Left lung (tissue), 10 donors: ENCODE data around the gene ZNF205. TPM values are rescaled to one million over a fixed set of nuclear protein-coding genes. Genes with fewer than 3 reads are reported as not detected.

Experiments
- ATAC-seq: fragments of 200-7000 bp; cut with Tn5 transposase; one replicate; pipeline ENCODE4 v1.9.1; 2020; ENCODE audit warnings: moderate library complexity
- DNase-seq, 4 donors: peaks; one replicate each; pipeline ENCODE4 v3.0.0-alpha.2; 2013 to 2020
- H3K27ac ChIP-seq, 2 donors: fragments of 200-600 bp; sonication (generic) in 1 of 2; one replicate each; pipeline versions ENCODE4 v1.5.0 to v1.8.0; 2020 to 2021
- H3K27me3 ChIP-seq, 2 donors: fragments of 200-600 bp; sonication (generic) in 1 of 2; one replicate each; pipeline versions ENCODE4 v1.5.0 to v1.8.0; 2020 to 2021
- H3K36me3 ChIP-seq, 2 donors: fragments of 200-600 bp; sonication (generic) in 1 of 2; one replicate each; pipeline versions ENCODE4 v1.5.0 to v1.8.0; 2020 to 2021
- H3K4me1 ChIP-seq, 2 donors: fragments of 200-600 bp; one replicate each; pipeline ENCODE4 v1.8.0; 2021
- H3K4me3 ChIP-seq, 2 donors: fragments of 200-600 bp; sonication (generic) in 1 of 2; one replicate each; pipeline versions ENCODE4 v1.5.0 to v1.8.0; 2020 to 2021; ENCODE audit warnings: mild to moderate bottlenecking in 1 of 2
- H3K9me3 ChIP-seq, 2 donors: fragments of 200-600 bp; sonication (generic) in 1 of 2; one replicate each; pipeline versions ENCODE4 v1.5.0 to v1.8.0; 2020 to 2021
- CTCF ChIP-seq, 2 donors: fragments of 200-600 bp; sonication (generic) in 1 of 2; IDR thresholded peaks; one replicate each; pipeline versions ENCODE4 v1.5.0 to v1.8.0; 2021; ENCODE audit warnings: antibody characterized with exemption in 2 of 2
- intact Hi-C, 2 donors: fragments of 100-400 bp; cut with DNase I; formaldehyde crosslinking; loops; one replicate each; pipeline versions ENCODE4 v1.11.2 to v1.14.2; 2022
- polyA plus RNA-seq, 6 donors: library from polyadenylated mRNA; unstranded; fragments of 120-200 nt; gene quantifications; one replicate each; pipeline ENCODE4 v1.2.1, GENCODE V29; 2013; ENCODE audit not compliant: insufficient read length in 6 of 6
- total RNA-seq, 2 donors: library from RNA; stranded (reverse); fragmentation: NEBNext Ultra II Directional; extraction: Animal tissue kit (Norgen Biotek cat#: 25700); gene quantifications; one replicate each; pipeline ENCODE4 v1.2.1, GENCODE V29; 2021
- donor health status: DM: no; HTN: yes; CAD: no.
- donor health status: DM: no; HTN: no; CAD: no.

ZNF205 gene
- total and polyA plus RNA-seq, 8 donors = 9.7 to 17.6 (median 15.7) TPM

GRCh38 chr16:3094289-3095027 is 17.9 kb upstream of the ZNF205 start:
- Histone ChIP-seq H3K27ac (no peak overlapping the region), H3K27me3 (no peaks in the 10 kb centered on the region), H3K36me3 (no peaks in the 10 kb centered on the region), H3K4me3 (no peak overlapping the region), H3K4me1 (peaks cover 0 to 19% of the 10 kb centered on the region in 2 donors), H3K9me3 (no peaks in the 10 kb centered on the region)
- intact Hi-C loops = no loop called here
- DNase-seq (no peak), ATAC-seq (peak; percentile 63)
- peak; percentile 38 to 44 for TF ChIP-seq CTCF (IDR thresholded peaks at IDR 0.05)

GRCh38 chr16:3095869-3096268 is 16.5 kb upstream of the ZNF205 start:
- peak in 1 of 4 donors; percentile 64 for DNase-seq
- no peaks in the 10 kb centered on the region for H3K27me3 ChIP-seq
- intact Hi-C loops = no loop called here
- no peaks in the 10 kb centered on the region for H3K9me3 ChIP-seq
- H3K4me3 ChIP-seq = no peak overlapping the region
- no peaks in the 10 kb centered on the region for H3K36me3 ChIP-seq
- peak; percentile 24 for ATAC-seq
- TF ChIP-seq CTCF (IDR thresholded peaks at IDR 0.05) = peak in 1 of 2 donors; percentile 11
- H3K4me1 ChIP-seq = peaks cover 7 to 31% of the 10 kb centered on the region in 2 donors
- peak overlapping the region in 1 of 2 donors; percentile 2 for H3K27ac ChIP-seq

GRCh38 chr16:3096362-3096761 is 16.0 kb upstream of the ZNF205 start:
- no peaks in the 10 kb centered on the region for H3K9me3 ChIP-seq
- no peaks in the 10 kb centered on the region for H3K27me3 ChIP-seq
- no peak overlapping the region for H3K4me3 ChIP-seq
- no peak for ATAC-seq
- peak overlapping the region in 1 of 2 donors; percentile 2 for H3K27ac ChIP-seq
- H3K4me1 ChIP-seq = peaks cover 10 to 36% of the 10 kb centered on the region in 2 donors
- TF ChIP-seq CTCF (IDR thresholded peaks at IDR 0.05) = no peak
- no peak for DNase-seq
- H3K36me3 ChIP-seq = no peaks in the 10 kb centered on the region
- intact Hi-C loops = no loop called here

- no peaks in the 10 kb centered on the region for H3K36me3 ChIP-seq
- no peak overlapping the region for H3K4me3 ChIP-seq
- TF ChIP-seq CTCF (IDR thresholded peaks at IDR 0.05) = no peak
- H3K4me1 ChIP-seq = peaks cover 10 to 45% of the 10 kb centered on the region in 2 donors
- intact Hi-C loops = no loop called here
- no peaks in the 10 kb centered on the region for H3K9me3 ChIP-seq
- no peaks in the 10 kb centered on the region for H3K27me3 ChIP-seq
- no peak overlapping the region for H3K27ac ChIP-seq
- DNase-seq = no peak
- no peak for ATAC-seq
Observed at GRCh38 chr16:3097266-3097665, 15.1 kb upstream of the ZNF205 start.

GRCh38 chr16:3098459-3099394 is 13.7 kb upstream of the ZNF205 start, which contains the start of gene ZSCAN10:
ZSCAN10 (minus strand) TSS chr16:3099294; CDS start chr16:3092937, 6,357 bp downstream.
- H3K4me1 ChIP-seq = peaks cover 10 to 45% of the 10 kb centered on the region in 2 donors
- peak within 1 kb of the TSS in 1 of 2 donors; percentile 60 for H3K27ac ChIP-seq
- no peaks in the 10 kb centered on the region for H3K27me3 ChIP-seq
- peak within 1 kb of the TSS; percentile 13 to 29 for H3K4me3 ChIP-seq
- intact Hi-C loops = no loop called here
- no peaks in the 10 kb centered on the region for H3K36me3 ChIP-seq
- DNase-seq (no peak), ATAC-seq (no peak)
- no peaks in the 10 kb centered on the region for H3K9me3 ChIP-seq
- TF ChIP-seq CTCF (IDR thresholded peaks at IDR 0.05) = no peak
